ENCODE results near the gene ETV3. TPM values are rescaled to one million over a fixed set of nuclear protein-coding genes. Genes with fewer than 3 reads are reported as not detected.
A peak's percentile ranks its signal among the peaks of the same experiment; 100 is the strongest.

ETV3 gene
- total RNA-seq, 1 experiment from 2014 or later, result 22.6 TPM

GRCh38 chr1:157088607-157089006 is 49.6 kb downstream of the ETV3 start:
- in situ Hi-C loops (cut with HindIII; ENCODE audit: low pct_unique_long_range_greater_than_20kb, low sequenced_read_pairs), result no loop called here

GRCh38 chr1:157087030-157087429 is 51.2 kb downstream of the ETV3 start:
- no peak for DNase-seq (ENCODE audit: low read depth, low spot score)
- in situ Hi-C loops (cut with HindIII; ENCODE audit: low pct_unique_long_range_greater_than_20kb, low sequenced_read_pairs), result no loop called here

More at GRCh38 chr1:157088607-157089006, 49.6 kb downstream of the ETV3 start:
- DNase-seq (ENCODE audit: low read depth, low spot score), result no peak

- DNase-seq (ENCODE audit: low read depth, low spot score), result no peak
- in situ Hi-C loops (cut with HindIII; ENCODE audit: low pct_unique_long_range_greater_than_20kb, low sequenced_read_pairs), result no loop called here
Measured at GRCh38 chr1:157086299-157086698, 51.9 kb downstream of the ETV3 start.

- in situ Hi-C loops (cut with HindIII; ENCODE audit: low pct_unique_long_range_greater_than_20kb, low sequenced_read_pairs), result no loop called here
- DNase-seq (ENCODE audit: low read depth, low spot score), result no peak
Measured at GRCh38 chr1:157085421-157085820, 52.8 kb downstream of the ETV3 start.

GRCh38 chr1:157084720-157085119 is 53.5 kb downstream of the ETV3 start:
- DNase-seq (ENCODE audit: low read depth, low spot score), result no peak
- in situ Hi-C loops (cut with HindIII; ENCODE audit: low pct_unique_long_range_greater_than_20kb, low sequenced_read_pairs), result no loop called here

GRCh38 chr1:157081707-157082106 is 56.5 kb downstream of the ETV3 start:
- in situ Hi-C loops (cut with HindIII; ENCODE audit: low pct_unique_long_range_greater_than_20kb, low sequenced_read_pairs), result no loop called here
- DNase-seq (ENCODE audit: low read depth, low spot score), result no peak

- in situ Hi-C loops (cut with HindIII; ENCODE audit: low pct_unique_long_range_greater_than_20kb, low sequenced_read_pairs), result no loop called here
- DNase-seq (ENCODE audit: low read depth, low spot score), result no peak
Measured at GRCh38 chr1:157080714-157081113, 57.5 kb downstream of the ETV3 start.

GRCh38 chr1:157077394-157077793 is 60.8 kb downstream of the ETV3 start:
- in situ Hi-C loops (cut with HindIII; ENCODE audit: low pct_unique_long_range_greater_than_20kb, low sequenced_read_pairs), result no loop called here
- no peak for DNase-seq (ENCODE audit: low read depth, low spot score)

GRCh38 chr1:157073944-157074685 is 64.1 kb downstream of the ETV3 start:
- peak; percentile 85 for DNase-seq (ENCODE audit: low read depth, low spot score)
- in situ Hi-C loops (cut with HindIII; ENCODE audit: low pct_unique_long_range_greater_than_20kb, low sequenced_read_pairs), result no loop called here

Other genes with a start within 250 kb of the ETV3 start
- gene PEAR1, start 244.7 kb downstream of the ETV3 start, total RNA-seq (2014; rRNA removed; shearing (Covaris generic)), result not detected in 2 replicates
- gene LRRC71, start 217.8 kb downstream of the ETV3 start, total RNA-seq (2014; rRNA removed; shearing (Covaris generic)), result not detected in 2 replicates
- 37.9 and 40.9 TPM in 2 replicates for gene ARHGEF11, start 92.7 kb downstream of the ETV3 start, total RNA-seq (2014; rRNA removed; shearing (Covaris generic))
- gene ETV3L, start 38.6 kb downstream of the ETV3 start, total RNA-seq (2014; rRNA removed; shearing (Covaris generic)), result not detected in 2 replicates